CD4-positive, alpha-beta T cell treated with Interleukin-15 for 4 hours (primary cell): ENCODE data around the gene CCDC149.
"Not testable (repeated sequence)": the region's sequence is repeated elsewhere in the genome, so short reads cannot be mapped to it uniquely, and the experiment has no call there.

Experiments
- DNase-seq: peaks from one replicate; pipeline ENCODE4 v3.0.0-alpha.2; 2020; ENCODE audit warnings: low spot score

Gene CCDC149

DNA sequence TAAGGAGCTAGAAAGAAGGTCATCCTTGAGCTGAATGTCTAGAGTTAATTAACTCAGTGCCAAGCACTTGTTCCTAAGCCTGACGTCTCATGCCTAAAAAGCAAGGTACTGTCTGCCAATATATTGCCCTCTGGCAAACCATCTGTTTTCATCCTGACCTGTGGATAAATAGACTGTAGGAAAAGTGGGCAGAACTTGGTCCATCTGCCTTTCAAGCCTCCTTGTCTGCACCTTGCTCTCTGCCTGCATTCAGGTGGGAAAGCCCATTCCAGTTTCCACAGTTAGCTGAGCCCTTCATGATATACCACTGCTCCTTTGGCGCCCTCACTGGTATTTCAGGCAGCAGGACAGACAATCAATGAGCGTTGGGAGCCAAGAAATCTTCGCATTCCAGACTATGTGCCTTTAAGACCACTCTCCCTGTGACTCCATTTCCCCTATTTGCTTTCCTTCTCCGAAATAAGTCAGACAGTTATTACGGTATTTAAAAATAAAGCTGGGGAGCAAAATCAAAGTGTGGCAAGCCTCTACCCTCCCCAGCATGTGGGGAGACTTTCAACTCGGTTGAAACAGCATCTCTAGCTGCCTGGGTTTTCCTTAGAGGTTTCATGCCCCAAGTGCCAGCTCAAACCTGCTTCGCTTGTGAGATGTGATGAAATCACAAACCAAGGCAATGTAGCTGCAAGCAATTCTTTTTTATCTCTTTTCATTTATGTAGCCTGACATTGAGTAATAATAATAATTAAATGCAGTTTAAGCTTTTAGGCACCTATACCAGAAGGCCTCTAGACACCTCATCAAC, 2.5 kb upstream of the CCDC149 start:
- DNase-seq, result no peak

DNA sequence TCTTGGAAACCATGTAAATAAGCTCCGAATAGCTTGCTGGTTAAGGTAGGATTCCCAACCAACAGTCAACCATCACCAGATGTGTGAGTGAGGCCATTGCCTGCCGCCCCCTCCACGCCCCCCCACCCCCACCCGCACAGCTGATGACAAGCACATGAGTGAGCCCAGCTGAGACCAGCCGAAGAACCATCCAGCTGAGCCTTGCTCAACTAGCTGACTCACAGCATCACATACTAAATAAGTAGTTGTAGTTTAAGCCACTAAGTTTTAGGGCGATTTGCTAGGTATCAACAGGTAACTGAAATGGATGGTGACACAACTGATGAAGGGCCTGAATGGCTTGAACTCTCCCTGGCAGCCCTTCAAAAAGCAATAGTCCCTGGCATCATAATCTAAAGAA, 1.6 kb upstream of the CCDC149 start:
- no peak for DNase-seq

DNA sequence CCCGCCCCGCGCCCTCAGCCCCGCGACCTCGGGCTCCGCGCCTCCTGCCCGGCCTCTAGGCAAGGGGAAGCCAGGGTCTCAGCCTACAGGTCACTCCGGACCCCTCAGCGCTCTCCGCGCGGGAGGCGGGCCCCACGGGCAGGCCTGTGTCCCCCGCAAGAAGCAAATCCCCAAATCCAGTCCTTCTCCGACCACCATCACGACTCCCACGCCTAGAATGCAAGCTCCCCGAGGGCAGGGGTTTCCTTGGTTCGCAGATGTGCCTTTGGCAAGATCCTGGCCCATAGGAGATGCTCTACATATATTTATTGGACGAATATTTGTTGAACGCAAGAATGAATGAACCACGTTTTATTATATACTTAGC, 260 bp upstream of the CCDC149 start:
- DNase-seq, result no peak

DNA sequence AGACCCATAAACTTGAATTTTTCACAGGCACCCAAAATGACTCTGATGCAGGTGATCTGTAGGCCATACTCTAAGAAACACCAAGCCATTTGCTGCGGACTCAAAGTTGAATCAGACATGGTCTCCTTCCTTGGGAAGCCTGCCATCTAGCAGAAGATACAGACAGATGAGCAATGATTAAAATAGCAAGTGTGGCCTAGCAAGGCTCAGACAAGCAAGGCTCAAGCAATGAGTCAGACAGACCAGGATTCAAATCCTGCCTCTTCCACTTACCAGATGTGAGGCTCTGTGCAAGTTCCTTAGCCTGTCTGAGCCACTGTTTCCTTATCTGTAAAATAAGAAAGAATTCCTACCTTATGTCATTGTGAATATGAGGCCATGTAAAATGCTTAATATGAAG, 2.3 kb downstream of the CCDC149 start:
- DNase-seq, result no peak

DNA sequence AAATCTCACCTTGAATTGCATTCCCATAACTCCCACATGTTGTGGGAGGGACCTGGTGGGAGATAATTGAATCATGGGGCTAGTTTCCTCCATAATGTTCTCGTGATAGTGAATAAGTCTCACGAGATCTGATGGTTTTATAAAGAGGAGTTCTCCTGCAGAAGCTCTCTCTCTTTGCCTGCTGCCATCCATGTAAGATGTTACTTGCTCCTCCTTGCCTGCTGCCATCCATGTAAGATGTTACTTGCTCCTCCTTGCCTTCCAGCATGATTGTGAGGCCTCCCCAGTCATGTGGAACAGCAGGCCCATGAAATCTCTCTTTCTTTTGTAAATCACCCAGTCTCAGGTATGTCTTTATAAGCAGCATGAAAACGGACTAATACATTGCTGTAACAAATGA, 3.2 kb downstream of the CCDC149 start:
- DNase-seq, result not testable (repeated sequence)

GRCh38 chr4:24897639-24898038, 15.2 kb downstream of the CCDC149 start:
- no peak for DNase-seq

DNA sequence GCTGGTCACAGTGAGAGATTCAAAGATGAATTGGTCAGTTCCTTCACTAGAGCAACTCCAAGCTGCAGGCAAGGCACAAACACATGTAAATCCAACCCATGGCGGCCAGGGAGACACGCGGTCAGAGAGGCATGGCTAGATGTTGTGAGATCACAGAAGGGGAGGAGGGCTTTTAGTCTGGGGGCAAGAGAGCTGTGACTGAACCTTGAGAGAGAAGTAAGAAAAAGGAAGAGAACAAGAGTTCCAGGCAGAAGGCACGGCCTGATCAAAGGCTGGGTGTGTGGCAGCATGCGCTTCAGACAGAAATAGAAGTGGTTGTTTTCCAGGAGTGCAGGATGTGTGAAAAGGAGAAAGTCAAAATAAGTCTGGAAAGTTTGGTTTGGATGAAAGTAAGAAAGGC, 15.9 kb downstream of the CCDC149 start:
- DNase-seq, result no peak

DNA sequence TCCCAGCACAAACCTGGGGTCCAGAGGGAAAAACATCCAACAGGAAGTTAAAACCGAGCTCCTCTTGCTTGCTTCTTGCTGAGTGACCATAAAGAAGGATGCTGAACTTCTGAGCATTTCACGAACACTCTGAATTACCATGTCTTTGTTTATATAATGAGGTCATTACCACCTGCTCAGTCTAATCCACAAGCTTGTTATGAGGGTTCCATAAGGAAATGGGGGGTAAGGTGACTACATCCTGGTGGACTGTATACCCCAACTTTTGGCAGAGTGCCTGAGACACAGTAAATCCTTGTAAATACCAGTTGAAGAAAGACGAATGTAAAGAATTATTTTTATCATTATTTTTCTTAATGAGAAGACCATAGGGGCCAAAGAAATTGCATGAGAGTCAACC, 16.8 kb downstream of the CCDC149 start:
- no peak for DNase-seq

DNA sequence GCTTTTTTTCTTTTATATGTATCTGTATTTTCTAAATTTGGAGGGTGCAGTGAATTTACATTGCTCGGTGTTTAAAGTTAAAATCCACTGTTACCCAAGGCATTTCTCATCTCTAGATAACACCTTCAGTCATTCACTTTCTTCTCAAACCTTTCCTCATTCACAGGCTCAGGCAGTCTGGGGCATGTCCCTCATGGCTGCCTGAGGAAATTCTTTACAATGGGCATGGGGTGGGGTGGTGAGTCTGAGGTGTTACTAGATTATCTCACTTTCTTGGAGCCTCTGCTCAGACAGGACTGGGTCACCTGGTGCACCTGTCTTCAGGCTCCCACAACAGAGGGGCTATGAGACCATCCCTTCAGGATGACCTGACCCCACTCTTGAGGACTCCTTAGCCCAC, 17.4 kb downstream of the CCDC149 start:
- DNase-seq, result no peak

- no peak for DNase-seq
Measured at GRCh38 chr4:24894846-24895245, 18.0 kb downstream of the CCDC149 start.

GRCh38 chr4:24894243-24894642, 18.6 kb downstream of the CCDC149 start:
- DNase-seq, result no peak

GRCh38 chr4:24892778-24893177, 20.1 kb downstream of the CCDC149 start:
- no peak for DNase-seq

DNA sequence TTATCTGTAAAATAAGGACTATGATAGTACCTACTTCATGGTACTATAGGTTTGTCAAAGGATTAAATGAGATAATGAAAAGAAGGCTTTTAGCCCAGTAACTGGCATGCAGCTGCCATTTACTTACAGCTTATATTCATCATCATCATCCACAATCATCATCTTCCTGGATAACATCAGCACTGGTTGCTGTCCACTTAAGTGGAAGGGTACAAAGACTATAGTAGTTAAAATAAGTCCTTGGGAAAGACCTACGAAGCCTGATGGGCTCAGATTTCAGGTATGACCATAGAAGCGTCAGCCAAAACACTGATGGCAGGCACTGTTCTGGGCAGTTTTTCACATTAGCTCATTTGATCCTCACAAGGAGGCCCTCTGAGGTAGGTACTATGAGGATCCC, 20.6 kb downstream of the CCDC149 start:
- DNase-seq, result no peak

- DNase-seq, result no peak
Measured at GRCh38 chr4:24890561-24891126, 22.2 kb downstream of the CCDC149 start.

DNA sequence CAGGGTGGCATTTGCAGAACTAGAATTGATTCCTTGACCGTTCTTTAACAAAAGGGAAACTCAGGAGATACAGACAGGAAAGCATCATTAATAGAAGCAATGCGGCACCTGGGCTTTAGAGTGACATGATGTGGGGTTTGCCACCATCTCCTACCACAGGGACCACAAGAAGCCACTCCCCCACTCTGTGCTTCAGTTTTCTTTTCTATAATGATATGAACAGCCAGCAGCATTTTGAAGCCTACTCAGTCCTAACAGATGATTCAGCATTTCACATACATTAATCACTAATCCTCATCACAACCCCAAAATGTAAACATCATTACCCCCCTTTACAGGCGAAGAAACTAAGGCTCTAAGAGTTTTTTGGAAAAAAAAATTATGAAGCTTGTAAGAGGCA, 22.9 kb downstream of the CCDC149 start:
- no peak for DNase-seq

DNA sequence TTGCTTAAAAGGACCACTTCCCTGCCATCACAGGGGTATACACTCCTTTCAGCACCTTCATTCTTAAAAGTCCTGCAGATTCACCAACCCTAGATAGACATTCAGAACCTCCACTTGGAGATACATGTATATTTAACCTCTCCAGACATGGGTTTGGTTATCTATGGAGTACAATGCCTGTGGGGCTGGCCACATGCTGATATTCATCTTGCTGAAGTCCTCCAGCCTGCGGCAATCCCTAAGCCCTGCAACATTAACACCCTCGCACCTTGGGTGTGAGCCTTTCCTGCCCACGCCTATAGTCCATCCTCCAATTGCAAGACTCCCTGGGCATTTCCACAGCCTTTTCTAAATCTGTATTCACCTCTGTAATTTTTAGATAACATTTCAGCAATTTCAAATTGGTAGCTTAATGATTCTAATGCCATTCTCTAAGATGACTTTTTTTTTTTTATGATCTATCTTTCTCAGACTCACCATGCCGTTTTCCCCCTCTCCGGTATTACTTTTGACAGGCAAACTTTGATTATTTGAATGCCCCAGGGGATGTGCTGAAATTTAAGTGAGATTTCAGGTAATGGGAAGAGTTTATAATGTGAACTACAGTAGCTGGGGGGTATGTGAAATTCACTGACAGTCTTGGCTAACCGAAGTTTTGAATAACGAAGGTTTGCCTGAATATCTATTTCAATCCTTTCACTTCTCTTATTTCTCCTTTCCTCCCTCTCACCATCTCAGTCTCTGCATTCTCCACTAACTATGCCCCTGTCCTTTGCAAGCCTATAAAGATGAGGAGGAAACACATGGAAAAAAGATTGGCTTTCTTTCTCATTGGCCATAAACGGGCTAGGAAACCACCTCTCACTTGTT, 24.1 kb downstream of the CCDC149 start:
- no peak for DNase-seq

DNA sequence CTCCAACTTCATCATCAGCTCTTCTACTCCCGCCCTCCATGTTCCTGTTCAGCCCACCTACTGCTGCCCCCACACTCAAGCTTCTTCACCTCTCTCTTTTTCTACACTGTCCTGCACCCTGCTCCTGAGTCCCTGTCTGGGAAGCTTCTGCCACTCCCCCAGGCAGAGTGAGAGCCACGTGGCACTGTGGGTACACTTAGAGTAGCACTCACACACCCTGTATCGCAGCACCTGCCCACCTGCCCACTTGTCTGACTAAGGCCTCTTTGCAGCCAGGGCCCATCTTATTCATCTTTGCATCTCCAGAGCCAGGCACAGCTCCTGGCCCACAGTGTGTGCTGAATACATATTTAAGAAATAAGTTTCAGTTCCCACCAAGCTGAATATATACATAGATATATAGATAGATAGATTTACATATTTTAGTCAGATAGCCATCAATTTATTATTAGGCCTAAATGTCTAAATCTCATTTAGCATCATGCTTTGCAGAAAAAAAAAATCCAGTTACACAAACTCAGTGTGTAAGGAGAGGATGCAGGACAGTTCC, 24.9 kb downstream of the CCDC149 start:
- no peak for DNase-seq

DNA sequence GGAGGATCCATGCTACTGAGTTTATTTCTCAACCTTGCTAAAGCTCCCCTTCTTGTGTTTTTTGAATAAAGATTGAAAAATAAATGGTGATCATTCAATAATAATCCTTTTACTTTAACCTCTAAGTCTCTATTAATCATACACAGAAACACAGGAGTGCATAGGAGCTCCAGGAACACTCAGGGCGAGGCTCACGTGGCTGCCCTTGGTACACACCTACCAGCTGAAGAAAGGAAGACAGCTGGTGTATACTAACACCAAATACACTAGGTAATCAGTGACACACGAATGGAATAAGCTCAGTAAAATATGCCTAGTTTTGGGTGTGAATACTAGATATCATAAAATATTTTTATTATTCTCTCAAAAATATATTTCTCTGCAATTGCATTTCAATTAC, 26.2 kb downstream of the CCDC149 start:
- DNase-seq, result no peak

DNA sequence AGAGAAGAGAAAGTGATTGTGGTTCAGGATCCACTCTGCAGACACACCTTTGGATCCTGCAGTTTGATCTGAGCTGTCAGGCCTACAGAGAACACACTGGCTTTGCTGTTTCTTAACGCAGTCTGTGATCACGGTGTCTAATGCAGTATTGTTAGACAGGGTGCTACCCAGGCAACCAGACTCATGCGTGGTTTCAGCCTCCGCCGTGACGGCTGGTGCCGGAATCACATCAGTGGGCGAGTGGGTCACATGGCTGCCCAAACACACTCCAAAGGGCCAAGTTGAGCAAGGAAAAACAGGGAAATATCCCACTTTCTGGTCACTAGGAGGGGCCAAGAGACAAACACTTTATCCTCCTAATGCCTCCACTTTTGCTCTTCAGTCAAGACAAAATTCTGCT, 27.5 kb downstream of the CCDC149 start:
- no peak for DNase-seq

DNA sequence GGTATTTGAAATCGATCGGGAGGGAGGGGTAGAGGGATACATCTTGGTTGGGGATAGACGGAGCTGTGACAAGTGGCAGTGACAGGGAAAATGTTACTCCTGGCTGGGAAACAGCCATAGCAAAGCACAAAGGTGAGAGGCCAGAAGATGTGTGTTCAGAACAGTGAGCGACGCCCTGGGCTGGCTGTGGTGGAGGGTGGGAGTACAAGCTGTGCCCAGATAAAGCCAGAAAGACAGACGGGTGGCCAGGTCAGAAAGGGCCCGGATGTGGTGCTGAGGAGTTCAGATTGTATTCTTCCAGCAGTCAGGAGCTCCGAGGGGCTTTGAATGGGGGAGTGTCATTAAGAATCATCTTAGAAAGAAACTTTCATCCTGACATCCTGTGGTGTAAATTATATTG, 27.9 kb downstream of the CCDC149 start:
- no peak for DNase-seq

DNA sequence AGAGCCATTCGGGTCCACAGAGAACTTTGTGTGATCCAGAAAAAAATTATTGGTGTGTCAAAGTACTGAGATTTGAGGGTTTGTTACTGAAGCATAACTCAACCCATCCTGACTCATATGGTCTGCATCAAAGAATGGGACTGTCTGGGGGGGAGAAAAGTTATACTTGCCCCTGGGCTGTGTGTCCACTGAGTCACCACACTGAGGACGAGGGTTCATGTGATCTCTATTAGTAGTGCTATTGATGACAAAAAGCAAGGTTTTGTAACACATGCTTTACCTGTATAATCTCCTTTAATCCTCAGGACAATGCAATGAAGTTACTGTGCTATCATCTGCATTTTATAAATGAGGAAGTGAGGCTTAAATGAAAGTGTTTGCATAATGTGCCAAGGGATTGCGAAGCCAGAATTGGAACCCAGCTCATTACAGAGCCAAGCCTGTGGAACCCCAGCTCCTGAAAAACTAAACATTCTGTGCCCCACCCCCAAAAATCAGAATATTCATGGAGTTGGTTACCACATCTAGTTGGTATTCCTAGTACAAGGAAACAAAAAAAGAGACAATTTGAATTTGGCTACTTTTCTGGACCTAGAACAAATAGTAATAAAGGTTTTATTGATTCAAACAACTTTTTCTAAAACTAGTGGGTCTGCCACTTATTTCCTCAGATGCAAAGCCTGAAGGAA, 31.2 kb downstream of the CCDC149 start:
- no peak for DNase-seq

GRCh38 chr4:24880186-24880585, 32.7 kb downstream of the CCDC149 start:
- DNase-seq, result no peak
